Ovary (tissue), 3 donors: ENCODE results near the gene WBP1L.

Experiments used
- EP300 ChIP-seq: sonication (generic); formaldehyde crosslinking; IDR thresholded peaks from one replicate; pipeline ENCODE4 v1.6.1; 2017; ENCODE audit warnings: antibody characterized with exemption
- POLR2A ChIP-seq: fragments of 450-650 bp; IDR thresholded peaks from one replicate; pipeline ENCODE4 v1.6.1; 2017; ENCODE audit warnings: antibody characterized with exemption, mild to moderate bottlenecking, moderate library complexity
- TF ChIP-seq, protein P1 (sequence below), 3 donors: fragments of 450-650 bp in 2 of 3; fragments of 200-600 bp in 1 of 3; IDR thresholded peaks; one replicate each; pipeline versions ENCODE4 v1.5.1 to v1.8.0; 2016 to 2022; ENCODE audit warnings: antibody characterized with exemption in 3 of 3, mild to moderate bottlenecking in 1 of 3
- donor health status: DM: no; HTN: no; CAD: no.

DNA sequence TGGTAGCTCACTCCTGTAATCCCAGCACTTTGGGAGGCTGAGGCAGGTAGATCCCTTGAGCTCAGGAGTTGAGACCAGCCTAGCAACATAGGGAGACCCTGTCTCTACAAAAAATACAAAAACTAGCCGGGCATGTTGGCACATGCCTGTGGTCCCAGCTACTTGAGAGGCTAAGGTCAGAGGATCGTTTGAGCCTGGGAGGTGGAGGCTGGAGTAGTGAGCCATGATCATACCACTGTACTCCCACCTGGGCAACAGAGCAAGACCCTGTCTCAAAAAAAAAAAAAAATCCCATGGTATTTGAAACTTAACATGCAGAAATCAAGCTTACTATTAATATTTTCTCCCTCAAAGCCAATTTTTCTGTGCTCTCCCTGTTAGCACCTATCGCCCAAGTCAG lies 23.4 kb upstream of the WBP1L start:
- TF ChIP-seq POLR2A (no peak), EP300 (no peak)
- TF ChIP-seq, protein P1, sequence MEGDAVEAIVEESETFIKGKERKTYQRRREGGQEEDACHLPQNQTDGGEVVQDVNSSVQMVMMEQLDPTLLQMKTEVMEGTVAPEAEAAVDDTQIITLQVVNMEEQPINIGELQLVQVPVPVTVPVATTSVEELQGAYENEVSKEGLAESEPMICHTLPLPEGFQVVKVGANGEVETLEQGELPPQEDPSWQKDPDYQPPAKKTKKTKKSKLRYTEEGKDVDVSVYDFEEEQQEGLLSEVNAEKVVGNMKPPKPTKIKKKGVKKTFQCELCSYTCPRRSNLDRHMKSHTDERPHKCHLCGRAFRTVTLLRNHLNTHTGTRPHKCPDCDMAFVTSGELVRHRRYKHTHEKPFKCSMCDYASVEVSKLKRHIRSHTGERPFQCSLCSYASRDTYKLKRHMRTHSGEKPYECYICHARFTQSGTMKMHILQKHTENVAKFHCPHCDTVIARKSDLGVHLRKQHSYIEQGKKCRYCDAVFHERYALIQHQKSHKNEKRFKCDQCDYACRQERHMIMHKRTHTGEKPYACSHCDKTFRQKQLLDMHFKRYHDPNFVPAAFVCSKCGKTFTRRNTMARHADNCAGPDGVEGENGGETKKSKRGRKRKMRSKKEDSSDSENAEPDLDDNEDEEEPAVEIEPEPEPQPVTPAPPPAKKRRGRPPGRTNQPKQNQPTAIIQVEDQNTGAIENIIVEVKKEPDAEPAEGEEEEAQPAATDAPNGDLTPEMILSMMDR (IDR thresholded peaks at IDR 0.05), result no peak
